COLO829 (cell line): ENCODE data around the gene ABCB9.
"Not testable (repeated sequence)": the region's sequence is repeated elsewhere in the genome, so short reads cannot be mapped to it uniquely, and the experiment has no call there.

Source experiments
- DNase-seq: peaks from one replicate; pipeline ENCODE4 v3.0.0; 2012; ENCODE audit warnings: low spot score

Gene ABCB9

DNA sequence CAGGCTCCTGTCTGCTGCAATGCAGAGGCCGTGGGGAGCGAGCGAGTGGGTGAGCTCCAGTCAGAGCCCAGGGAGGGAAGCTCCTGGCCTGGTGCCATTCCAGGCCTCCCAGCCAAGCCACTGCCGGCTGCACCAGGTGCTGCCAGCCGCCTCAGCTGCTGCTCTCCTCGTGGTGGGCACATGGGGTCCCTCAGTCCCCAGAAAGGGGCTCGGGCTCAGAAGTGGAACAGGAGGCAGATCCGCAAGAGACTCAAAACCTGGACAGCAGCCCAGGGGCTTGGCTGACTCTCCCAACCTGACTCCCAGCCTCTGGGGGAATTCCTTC, 2.4 kb downstream of the ABCB9 start:
- DNase-seq = no peak

DNA sequence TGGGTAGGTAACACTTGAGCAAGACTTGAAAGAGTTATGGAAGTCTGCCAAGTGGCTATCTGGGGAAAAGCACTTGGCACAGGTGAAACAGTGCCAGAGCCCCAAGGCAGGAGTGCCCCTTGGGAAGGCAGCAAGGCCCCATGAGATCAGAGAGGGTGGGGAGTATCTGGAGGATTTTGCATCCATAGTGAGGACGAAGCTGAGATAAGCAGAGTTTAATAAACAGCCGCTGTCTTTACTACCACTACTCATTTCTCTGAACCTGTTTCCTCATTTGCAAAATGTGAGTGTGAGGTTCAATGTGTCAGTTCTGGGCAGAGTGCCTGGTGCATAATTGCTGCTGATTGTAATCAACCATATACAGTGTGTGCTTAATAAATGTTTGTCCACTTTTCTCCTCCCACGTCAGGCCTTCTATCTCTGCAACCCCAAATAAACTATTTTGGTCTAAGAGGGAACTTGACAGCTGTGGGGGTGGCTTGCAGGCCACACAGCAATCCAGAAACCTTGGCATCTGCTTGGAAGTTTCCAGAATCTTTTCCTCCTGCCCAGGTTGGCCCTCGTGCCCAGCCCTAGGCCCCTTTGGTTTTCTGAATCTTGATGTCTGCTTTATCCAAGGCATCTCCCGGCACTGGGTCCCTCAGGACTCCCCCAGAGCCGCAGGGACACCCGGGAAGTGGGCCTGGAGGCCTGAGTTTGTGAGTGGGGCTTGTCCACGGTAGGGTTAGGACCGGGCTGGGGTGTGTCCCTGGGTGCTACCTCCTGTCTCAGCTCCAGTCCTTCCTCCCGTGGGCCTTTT, 4.5 kb downstream of the ABCB9 start:
- DNase-seq = no peak

DNA sequence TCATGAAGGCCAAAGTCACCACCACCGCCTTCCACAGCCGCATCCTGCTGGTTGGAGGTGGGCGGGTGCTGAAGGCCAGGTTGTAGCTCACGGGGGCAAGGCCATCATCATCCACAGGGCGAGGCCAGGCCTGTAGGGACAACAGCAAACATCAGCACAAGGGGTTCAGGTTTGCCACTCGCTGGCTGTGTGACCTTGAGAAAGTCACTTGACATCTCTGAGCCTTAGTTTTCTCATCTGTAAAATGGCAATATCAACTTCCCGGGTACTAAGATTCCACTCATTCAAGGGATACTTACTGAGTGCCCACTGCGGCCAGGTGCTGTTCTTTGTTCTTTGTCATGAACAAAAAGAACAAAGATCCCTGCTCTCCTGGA, 6.1 kb downstream of the ABCB9 start:
- DNase-seq = no peak

DNA sequence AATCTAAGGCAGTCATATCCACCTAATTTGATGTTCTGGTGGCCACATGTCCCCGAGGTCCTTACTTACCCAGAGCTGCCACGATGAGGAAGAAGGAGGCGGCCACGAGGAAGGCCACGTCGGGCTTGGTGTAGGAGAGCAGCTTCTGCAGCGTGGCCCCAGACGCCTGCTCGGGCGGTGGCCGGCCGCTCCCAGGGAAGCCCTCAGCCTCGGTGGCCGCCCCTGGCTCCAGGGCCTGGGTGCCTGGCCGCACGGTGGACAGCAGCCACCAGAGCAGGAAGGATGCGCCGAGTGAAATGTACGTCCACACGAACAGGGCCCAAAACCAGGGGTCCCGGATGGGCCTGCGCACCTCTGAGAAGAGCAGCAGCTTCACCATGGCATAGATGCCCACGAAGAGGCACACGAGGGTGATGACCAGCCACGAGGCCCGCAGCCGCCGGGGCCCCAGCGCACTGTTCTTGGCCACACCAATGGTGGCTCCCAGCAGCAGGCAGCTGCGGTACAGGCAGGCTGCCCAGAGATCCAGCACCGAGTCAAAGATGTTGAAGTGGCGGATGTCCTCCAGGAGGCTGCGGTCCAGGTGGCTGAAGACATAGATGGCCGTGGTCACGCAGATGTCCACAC, 6.6 kb downstream of the ABCB9 start:
- no peak for DNase-seq

DNA sequence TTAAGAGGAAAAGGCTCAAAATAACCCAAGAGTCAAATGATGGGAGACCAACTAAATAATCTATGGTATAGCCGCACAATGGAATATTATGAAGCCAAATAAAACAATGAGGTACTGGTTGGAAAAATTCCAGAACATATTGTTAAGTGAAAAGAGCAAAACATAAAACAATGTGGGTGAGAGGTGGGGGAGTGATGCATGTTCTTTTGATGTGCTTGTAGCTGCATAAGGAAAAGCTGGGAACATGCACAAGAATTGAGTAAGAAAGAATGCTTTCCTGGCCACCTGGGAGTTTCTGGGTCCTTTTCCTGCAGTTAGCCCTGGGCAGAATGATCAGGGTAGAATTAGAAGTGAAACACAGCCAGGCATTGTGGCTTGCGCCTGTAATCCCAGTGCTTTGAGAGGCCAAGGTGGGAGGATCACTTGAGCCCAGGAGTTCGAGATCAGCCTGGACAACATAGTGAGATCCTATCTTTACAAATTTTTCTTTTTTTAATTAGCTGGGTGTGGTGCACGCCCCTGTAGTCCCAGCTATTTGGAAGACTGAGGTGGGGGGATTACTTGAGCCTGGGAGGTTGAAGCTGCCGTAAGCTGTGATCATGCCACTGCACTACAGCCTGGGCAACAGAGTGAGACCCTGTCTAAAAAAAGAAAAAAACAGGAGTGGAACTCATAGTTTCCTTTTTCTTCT, 7.9 kb downstream of the ABCB9 start:
- no peak for DNase-seq

DNA sequence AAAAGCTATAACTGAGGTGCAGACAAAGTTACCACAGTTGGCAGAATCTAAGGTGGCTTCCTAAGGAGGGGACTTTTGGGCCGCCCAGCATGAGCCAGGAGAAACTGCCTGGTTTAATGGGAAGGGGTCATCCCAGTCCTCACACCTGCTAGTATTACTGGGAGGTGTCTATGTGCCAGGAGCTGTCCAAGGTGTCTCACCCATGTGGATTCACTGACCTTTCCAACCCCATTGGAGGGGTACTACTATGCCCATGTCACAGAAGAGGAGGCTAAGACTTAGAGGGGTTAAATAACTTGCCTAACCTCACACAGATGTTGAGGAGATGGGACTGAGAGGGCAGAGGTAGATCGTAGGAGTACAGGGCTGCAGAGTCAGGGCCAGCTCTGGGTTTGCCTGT, 10.2 kb downstream of the ABCB9 start:
- DNase-seq = no peak

DNA sequence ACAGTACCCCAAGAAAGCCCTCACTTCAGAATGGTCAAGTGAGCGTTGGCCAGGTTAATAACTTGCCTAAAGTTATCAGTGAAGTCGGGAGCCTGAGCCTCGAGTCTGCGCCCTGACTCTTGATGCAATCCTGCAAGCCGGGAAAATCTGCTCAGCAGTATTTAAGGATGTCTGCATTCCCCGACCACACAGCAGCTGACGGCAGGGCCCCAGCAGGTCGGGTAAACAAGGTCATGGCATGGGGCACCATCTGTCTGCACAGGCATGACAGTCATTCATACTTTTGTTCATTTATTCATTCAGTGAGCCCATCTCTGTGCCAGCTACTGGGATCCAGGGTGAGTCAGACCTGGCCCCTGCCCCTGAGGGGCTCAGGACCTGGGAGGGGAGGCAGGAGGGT, 11.1 kb downstream of the ABCB9 start:
- no peak for DNase-seq

DNA sequence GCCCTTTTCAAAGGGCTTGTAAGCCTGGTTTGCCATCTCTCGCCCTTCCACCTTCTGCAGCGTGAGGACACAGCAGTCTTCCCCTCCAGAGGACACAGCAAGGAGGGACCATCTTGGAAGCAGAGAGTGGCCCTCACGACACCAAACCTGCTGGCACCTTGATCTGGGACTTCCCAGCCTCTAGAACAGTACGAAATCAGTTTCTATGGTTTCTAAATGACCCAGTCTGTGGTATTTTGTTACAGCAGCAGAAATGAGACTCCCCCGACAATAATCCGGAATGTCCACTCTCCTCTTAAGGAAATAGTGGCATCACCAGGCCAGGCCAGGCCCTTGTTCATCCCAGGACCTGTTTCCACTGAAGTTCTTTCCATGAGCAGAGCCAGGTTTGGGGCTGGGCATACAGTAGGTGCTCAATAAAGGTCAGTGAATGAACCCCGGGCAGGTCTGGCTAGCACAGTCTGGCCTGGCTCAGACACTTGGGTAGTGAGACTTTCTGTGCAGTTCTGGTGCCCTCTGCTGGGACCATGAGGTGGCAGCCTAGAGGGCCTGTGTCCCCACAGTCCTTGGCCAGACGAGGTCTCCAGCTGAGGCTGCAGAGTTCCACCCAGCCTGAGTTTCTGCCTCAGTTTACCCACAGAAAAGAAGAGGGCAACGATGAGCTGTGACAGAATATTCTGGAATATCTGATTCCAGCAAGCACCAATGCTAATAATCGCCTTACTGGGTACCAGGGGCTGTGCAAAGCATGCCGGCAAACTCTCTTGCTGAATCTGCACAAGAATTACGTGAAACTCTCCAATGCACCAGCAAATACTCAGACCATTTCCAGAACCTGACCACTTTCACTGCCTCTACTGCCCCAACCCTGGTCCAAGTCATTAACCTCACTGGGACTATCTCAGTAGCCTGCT, 14.0 kb downstream of the ABCB9 start:
- DNase-seq = peak; percentile 74

DNA sequence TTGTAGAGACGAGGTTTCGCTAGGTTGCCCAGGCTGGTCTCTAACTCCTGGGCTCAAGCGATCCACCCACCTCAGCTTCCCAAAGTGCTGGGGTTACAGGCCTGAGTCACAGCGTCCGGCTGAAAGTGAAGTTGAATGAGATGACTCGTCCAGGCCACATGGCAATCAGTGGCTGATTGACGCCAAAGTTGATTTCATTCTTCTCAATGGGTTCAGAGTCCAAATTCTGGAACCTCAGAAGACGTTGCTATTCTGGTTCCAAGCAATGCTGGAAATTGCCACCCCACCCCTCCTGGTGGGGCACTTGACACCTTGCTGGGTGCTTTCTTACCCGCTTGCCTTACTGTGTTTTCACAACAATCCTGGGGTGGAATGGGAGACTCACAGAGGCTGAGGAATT, 14.9 kb downstream of the ABCB9 start:
- DNase-seq = no peak

DNA sequence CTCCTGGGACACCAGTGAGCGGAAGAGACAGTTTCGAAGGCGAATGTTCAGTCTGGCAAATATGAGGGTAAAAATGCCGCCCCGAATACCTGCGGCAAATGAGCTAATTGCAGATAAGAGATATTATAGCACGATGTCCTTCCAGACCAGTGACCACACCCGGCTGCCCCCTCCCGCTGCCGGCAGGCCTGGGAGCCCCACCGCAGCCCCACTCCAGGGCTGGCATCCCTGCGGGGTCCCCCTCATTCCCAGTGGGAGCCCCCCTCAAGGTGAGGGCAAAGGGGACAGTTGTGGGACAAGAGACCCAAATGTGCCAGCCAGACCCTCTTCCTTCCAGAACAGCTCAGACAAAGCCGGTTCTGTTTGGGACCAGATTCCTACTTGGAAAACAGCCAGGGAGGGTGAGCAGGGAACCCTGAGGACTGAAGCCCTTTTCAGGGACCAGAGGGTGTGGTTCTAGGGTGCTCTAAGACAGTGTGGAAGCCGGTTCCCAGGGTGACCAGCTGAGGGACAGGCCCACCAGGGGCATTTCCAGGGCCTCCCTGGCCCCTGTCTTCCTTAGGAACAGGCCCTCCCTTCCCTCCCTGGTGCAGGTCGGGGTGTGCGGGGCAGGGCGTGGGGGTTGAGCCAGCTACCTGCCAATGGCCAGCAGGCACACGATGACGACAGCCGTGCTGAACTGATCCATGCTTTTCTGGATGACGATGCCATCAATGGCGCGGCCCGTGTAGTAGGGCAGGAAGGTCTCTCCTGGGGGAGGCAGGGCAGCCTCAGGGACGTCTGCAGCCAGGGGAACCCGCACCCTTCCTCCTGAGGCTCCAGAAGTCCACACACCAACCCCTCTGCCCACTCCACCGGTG, 16.2 kb downstream of the ABCB9 start:
- no peak for DNase-seq

DNA sequence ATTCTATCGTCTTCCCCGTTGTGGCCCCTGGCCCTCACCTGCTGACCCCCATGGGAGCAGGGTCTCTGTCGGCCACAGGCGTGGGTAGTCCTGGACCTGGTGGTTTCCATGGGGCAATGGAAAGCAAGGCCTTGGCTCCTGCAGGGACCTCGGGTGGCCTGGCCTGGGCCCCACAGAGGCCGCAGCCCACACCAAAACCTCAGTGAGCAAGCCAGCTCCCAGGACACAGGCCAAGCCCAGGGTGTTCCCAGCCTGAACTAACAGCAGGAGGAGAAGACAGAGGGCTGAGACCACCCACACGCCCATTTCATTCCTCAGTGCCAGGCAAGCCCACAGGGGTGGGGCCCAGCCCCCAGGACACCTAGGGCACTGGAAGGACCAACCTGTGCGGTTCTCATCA, 16.9 kb downstream of the ABCB9 start:
- DNase-seq = no peak

DNA sequence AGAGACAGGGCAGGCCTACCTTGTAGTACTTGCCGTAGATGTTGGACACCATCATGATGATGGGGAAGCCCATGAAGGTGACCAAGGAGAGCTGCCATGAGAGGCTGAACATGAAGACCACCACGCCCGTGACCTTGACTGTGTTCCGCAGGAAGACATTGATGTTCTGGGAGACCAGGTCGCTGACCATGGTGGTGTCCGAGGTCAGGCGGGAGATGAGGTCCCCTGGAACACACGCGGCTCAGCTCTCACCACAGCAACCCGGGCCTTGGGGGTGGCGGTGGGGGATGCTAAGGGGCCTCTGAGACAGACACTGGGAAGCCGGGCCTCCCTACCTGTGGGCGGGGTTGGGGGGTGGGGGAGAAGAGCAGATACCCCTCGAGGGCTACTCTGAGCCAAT, 17.7 kb downstream of the ABCB9 start:
- no peak for DNase-seq

DNA sequence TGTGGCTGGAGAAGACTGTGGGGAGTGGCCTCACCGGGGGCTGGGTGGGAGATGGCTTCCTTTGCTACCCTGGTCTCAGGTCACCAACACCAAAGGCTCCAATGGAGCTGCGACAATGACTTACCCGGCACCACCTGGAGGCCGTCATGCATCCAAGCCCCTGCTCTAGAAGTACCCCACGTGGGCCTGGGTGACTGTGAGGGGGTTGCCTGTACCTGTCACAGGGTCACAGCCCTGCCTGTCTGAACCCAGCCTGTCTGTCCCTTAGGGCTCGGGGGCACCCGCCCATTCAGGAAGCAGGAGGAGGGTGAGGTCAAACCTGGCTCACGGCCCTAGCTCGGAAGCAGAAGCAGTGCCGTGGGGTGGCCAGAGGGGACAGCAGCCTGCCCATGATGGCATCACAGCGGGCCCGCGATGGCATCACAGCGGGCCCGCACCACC, 18.9 kb downstream of the ABCB9 start:
- DNase-seq = no peak

DNA sequence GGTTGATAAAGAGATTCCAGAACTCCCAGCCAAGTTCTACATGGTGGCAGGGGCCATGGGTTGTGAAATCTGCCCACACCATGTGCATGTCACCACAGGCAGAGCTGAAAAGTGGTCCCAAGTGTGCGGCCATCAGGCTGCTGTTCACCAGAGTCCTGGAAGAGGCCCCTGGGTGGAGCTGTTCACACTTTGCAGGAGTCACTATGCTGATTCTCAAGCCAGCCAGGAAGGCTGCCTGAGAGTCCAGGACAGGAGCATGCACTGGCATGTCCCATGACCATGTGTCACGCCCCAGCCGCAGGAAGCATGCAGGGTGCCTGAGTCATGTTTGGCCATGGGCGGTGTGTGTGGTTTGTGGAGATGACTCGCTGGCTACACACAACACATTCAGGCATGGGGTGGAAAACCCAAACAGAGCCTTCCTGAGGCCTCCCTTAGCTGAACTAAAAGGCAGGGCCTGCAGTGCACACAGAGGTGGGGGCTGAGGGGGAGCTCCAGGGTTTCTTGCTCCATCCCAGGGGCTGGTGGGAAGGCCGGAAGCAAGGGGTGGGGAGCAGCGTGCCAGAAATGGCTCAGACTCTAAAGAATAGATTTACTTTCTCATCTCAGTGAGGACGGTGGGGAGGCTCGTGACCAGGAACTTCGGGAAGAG, 19.4 kb downstream of the ABCB9 start:
- peak; percentile 98 for DNase-seq

DNA sequence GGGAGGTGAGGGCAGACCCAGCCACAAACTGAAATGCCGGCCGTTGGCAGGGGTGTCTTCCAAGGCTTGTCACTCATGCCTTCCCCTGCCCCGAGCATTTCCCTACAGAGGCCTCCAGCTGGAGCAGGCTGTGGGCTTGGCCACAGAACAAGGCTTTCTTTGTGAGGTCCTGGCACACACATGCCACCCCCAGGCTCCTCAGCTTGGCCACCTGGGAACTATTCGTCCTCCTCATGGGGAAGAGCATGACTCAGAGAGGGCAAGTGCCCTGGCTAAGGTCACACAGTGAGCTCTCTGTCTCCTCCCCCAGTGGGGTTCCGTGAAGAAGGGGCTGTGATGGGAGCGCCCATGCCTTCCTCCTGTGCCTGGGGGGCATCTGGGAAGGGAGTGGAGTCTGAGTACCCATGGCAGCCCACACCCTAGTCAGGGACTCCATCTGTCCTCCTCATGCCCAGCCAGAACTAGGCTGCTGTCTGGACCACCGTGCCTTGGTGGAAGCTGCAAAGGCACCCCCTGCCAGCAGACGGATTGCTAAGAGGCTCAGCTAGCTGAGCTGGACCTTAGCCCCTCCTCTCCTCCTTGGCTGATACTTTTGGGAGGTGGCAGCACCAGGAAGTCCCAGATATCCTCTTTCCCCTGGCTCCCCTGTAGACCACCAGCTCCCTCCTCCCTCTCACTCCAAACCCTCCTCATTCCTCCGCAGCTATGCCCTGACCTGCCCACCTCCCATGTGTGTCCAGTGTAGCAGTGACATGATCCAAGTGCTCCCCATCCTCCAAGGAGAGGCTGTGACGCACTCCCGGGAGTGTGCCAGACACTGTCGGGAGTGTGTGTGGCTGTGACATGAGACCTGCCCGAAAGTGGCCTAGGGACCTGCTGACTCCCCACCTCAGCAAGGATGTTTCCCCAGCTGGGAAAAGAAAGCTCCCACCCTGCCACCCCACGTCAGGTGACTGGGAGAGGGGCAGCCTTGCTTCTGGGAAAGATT, 21.4 kb downstream of the ABCB9 start:
- peak; percentile 91 for DNase-seq

DNA sequence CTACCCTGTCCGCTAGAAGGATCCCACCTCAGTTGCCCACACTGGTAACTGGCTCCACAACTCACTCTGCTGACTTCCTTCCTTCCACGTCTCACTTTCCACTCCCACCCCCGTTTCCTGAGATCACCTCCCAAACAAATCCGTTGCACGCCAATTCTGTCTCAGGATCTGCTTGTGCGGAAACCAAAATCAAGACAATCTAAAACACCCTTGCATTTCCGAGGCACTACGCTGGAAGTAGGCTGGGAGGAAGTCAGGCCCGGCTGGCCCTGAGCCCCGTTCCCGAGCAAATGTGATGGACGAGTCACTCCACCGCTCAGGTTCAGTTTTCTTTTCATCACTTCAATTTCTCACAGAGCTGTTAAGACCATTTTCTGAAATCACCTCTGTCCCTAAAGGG, 23.1 kb downstream of the ABCB9 start:
- DNase-seq = no peak

DNA sequence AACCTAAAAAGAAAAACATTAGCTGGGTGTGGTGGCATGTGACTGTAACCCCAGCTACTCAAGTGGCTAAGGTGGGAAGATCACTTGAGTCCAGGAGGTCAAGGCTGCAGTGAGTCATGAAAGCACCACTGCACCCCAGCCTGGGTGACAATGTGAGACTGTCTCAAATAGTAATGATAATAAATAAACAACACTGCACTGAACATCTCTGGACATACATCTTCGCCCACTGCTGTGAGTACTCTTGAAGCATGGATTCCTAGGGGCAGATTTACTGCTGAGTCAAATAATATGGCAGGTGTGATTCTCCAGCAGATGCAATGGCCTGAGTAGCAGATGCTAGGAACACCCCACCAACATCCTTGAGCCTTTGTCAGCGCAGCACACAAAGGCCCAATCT, 23.6 kb downstream of the ABCB9 start:
- no peak for DNase-seq

DNA sequence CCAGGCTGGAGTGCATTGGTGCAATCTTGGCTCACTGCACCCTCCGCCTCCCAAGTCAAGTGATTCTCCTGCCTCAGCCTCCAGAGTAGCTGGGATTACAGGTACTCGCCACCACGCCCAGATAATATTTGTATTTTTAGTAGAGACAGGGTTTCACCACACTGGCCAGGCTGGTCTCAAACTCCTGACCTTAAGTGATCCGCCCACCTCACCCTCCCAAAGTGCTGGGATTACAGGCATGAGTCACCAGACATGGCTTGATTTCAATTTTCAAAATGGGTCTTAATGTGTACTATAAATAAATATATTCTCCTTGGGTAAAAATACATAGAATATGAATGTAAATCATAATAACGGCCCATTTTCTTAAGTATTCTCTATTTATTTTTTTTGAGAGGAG, 24.9 kb downstream of the ABCB9 start:
- not testable (repeated sequence) for DNase-seq

DNA sequence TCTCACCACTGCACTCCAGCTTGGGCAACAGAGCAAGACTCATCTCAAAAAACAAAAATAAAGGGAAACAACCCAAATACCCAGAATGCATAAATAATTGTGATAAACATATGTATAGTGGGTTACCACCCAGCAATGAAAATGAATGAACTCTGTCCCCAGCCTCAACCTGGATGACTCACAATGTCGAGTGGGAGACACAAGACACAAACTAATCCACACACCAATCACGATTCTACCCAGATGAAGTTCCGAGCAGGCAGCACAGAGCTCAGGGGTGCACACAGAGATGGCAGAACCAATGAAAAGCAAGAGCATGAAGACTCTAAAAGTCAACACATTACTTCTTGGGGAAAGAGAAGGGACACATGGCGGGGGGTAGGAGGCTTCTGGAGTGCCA, 27.1 kb downstream of the ABCB9 start:
- no peak for DNase-seq

DNA sequence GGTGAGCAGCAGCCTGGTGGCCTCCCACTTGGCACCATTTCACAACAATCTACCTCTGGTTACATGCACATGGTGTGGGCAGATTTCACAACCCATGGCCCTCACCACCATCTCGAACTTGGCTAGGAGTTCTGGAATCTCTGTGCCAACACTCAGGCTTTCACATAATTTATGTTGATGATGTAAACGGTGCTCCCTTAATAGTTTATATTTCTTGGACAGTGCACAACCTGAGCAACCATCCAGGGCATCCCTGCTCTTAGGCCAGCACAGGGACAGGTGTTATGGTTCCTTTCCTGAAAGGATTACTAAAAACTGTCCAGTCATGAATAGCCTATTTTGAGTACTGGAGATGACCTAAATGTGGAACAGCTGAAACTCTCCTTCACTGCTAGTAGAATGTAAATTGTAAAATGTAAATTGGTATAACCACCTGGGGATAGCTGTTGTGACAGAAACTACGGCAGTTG, 28.6 kb downstream of the ABCB9 start:
- DNase-seq = no peak
